Measurements from ENCODE around the gene ZMYM4. TPM values are rescaled to one million over a fixed set of nuclear protein-coding genes. Genes with fewer than 3 reads are reported as not detected.
"Not testable (repeated sequence)": the region's sequence is repeated elsewhere in the genome, so short reads cannot be mapped to it uniquely, and the experiment has no call there.

Gene ZMYM4
- total RNA-seq, 1 donor from 2014 or later = 9.6 TPM

DNA sequence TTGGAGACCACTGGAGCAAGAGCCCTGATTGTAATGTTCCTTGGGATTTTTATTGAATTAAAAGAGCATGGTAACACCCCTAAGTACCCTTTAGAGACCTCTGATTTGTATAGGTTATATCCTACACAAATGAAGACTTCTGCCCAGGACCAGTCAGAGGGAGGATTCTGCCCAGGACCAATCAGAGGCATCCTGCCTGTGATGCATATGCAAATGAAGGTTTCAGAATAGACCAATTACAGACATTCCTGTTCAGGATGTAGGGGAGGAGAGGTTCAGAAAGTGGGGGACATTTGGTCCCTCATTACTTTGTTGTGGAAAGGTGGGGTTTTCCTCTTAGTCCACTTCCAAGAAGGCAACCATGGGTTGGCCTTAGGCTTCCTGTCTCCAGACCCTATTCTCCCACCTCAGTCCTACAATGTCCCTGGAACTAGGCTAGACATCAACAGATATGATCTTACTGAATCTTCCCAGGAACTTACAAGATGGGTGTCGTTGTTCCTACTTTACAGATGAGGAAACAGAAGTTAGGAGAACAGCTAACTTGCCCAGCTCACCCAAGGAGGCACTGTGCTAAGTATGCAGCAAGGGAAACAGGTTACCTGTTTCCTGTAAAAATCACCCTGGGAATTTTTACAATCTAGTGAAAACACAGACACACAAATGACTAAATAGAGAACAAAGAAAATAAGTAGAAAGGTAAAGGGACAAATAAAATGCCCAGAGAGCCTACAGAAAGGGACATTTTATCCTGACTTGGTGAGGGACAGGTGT, 38.7 kb upstream of the ZMYM4 start:
- no peak for DNase-seq (ENCODE audit: low spot score in 2 of 2)
- H3K4me1 ChIP-seq = no peaks in the 10 kb centered on the region
- no peak overlapping the region for H3K4me3 ChIP-seq
- intact Hi-C loops (cut with DNase I) = no loop called here
- TF ChIP-seq, protein P1, sequence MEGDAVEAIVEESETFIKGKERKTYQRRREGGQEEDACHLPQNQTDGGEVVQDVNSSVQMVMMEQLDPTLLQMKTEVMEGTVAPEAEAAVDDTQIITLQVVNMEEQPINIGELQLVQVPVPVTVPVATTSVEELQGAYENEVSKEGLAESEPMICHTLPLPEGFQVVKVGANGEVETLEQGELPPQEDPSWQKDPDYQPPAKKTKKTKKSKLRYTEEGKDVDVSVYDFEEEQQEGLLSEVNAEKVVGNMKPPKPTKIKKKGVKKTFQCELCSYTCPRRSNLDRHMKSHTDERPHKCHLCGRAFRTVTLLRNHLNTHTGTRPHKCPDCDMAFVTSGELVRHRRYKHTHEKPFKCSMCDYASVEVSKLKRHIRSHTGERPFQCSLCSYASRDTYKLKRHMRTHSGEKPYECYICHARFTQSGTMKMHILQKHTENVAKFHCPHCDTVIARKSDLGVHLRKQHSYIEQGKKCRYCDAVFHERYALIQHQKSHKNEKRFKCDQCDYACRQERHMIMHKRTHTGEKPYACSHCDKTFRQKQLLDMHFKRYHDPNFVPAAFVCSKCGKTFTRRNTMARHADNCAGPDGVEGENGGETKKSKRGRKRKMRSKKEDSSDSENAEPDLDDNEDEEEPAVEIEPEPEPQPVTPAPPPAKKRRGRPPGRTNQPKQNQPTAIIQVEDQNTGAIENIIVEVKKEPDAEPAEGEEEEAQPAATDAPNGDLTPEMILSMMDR (IDR thresholded peaks at IDR 0.05) = no peak
- H3K27ac ChIP-seq = no peak overlapping the region
- no peaks in the 10 kb centered on the region for H3K27me3 ChIP-seq
- H3K9me3 ChIP-seq = no peaks in the 10 kb centered on the region
- H3K36me3 ChIP-seq = no peaks in the 10 kb centered on the region

DNA sequence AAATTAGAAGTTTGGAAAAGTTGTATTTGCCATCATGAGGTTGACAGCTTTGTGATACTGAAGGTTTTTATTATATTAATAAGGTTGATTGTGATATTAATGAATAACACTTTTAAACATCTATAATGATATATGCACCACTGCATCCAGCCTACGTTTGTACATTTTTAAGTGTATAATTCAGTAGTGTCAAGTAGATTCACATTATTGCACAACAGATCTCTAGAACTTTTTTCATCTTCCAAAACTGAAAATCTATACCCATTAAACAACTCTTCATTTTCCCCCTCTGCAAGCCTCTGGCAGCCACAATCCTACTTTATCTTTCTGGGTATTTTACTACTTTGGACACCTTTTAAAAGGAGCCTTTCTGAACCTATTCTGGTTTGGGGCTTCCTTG, 37.2 kb upstream of the ZMYM4 start:
- TF ChIP-seq, protein P1 (IDR thresholded peaks at IDR 0.05) = no peak
- H3K27ac ChIP-seq = no peak overlapping the region
- no peak overlapping the region for H3K4me3 ChIP-seq

GRCh38 chr1:35236772-35237171, 31.7 kb upstream of the ZMYM4 start:
- H3K27me3 ChIP-seq; H3K36me3 ChIP-seq; intact Hi-C loops (cut with DNase I); H3K4me3 ChIP-seq; H3K4me1 ChIP-seq; H3K9me3 ChIP-seq; H3K27ac ChIP-seq; DNase-seq (ENCODE audit: low spot score in 2 of 2): not testable (repeated sequence)

More for the DNA sequence above, 37.2 kb upstream of the ZMYM4 start:
- no peaks in the 10 kb centered on the region for H3K36me3 ChIP-seq
- no peaks in the 10 kb centered on the region for H3K4me1 ChIP-seq
- H3K27me3 ChIP-seq = no peaks in the 10 kb centered on the region
- no peaks in the 10 kb centered on the region for H3K9me3 ChIP-seq
- DNase-seq (ENCODE audit: low spot score in 2 of 2) = no peak
- intact Hi-C loops (cut with DNase I) = no loop called here

DNA sequence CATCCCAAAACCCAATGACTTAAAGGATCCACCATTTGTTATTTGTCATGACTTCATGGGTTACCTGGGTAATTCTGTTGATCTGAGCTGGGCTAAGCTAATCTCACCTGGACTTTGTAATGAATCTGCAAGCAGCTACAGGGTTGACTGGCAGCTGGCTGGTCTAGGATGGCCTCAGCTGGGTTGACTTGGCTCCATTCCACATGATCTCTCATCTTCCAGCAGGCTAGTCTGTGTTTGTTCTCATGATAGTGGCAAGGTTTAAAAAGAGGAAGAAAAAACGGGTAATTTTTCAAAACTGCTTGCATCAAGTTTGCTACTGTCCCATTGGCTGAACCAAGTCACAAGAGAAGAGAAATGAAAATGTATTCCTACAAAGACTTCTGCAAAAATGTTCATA, 24.8 kb upstream of the ZMYM4 start:
- TF ChIP-seq, protein P1 (IDR thresholded peaks at IDR 0.05) = no peak
- H3K4me3 ChIP-seq = no peak overlapping the region
- H3K27me3 ChIP-seq = no peaks in the 10 kb centered on the region
- no peak for DNase-seq (ENCODE audit: low spot score in 2 of 2)
- H3K4me1 ChIP-seq = no peaks in the 10 kb centered on the region
- no peak overlapping the region for H3K27ac ChIP-seq
- intact Hi-C loops (cut with DNase I) = no loop called here
- H3K9me3 ChIP-seq = no peaks in the 10 kb centered on the region
- no peaks in the 10 kb centered on the region for H3K36me3 ChIP-seq

- H3K27ac ChIP-seq = no peak overlapping the region
- DNase-seq (ENCODE audit: low spot score in 2 of 2) = no peak
- intact Hi-C loops (cut with DNase I) = no loop called here
- no peaks in the 10 kb centered on the region for H3K27me3 ChIP-seq
- no peak overlapping the region for H3K4me3 ChIP-seq
- H3K4me1 ChIP-seq = no peaks in the 10 kb centered on the region
- no peaks in the 10 kb centered on the region for H3K36me3 ChIP-seq
- TF ChIP-seq, protein P1 (IDR thresholded peaks at IDR 0.05) = no peak
- H3K9me3 ChIP-seq = no peaks in the 10 kb centered on the region
Measured at GRCh38 chr1:35247256-35247655, 21.3 kb upstream of the ZMYM4 start.

- intact Hi-C loops (cut with DNase I) = no loop called here
- no peaks in the 10 kb centered on the region for H3K27me3 ChIP-seq
- no peak overlapping the region for H3K4me3 ChIP-seq
- TF ChIP-seq, protein P1 (IDR thresholded peaks at IDR 0.05) = no peak
- no peaks in the 10 kb centered on the region for H3K36me3 ChIP-seq
- no peak for DNase-seq (ENCODE audit: low spot score in 2 of 2)
- no peak overlapping the region for H3K27ac ChIP-seq
- H3K4me1 ChIP-seq = no peaks in the 10 kb centered on the region
- H3K9me3 ChIP-seq = no peaks in the 10 kb centered on the region
Measured at GRCh38 chr1:35253941-35254340, 14.6 kb upstream of the ZMYM4 start.
